CD4-positive, CD25-positive, alpha-beta regulatory T cell (primary cell): ENCODE measurements around the gene KLF13. TPM values are rescaled to one million over a fixed set of nuclear protein-coding genes. Genes with fewer than 3 reads are reported as not detected.

Source experiments
- ATAC-seq, 2 donors: fragments of 150-1000 bp; cut with Tn5 transposase; one replicate each; pipeline ENCODE4 v1.10.0; 2021; ENCODE audit warnings: low read depth in 2 of 2, moderate number of reproducible peaks in 2 of 2, moderate library complexity in 1 of 2
- DNase-seq, 3 donors: peaks; one replicate each; pipeline versions ENCODE4 v3.0.0 to v3.0.0-alpha.2; 2012 to 2022; ENCODE audit warnings: mixed read lengths in 1 of 3
- H3K27ac ChIP-seq: one replicate; pipeline ENCODE4 v1.7.0; 2013; ENCODE audit warnings: mild to moderate bottlenecking, low read length; ENCODE audit not compliant: insufficient read depth, poor library complexity, severe bottlenecking
- H3K27me3 ChIP-seq: one replicate; pipeline ENCODE4 v1.7.0; 2013; ENCODE audit warnings: low read length; ENCODE audit not compliant: control insufficient read depth, insufficient read depth
- H3K36me3 ChIP-seq: one replicate; pipeline ENCODE4 v1.7.0; 2013; ENCODE audit warnings: mild to moderate bottlenecking, low read length, moderate library complexity; ENCODE audit not compliant: control insufficient read depth, insufficient read depth
- H3K4me1 ChIP-seq: 2 replicates; pipeline ENCODE4 v1.7.0; 2013; ENCODE audit warnings: mild to moderate bottlenecking, low read length; ENCODE audit not compliant: insufficient read depth, control insufficient read depth, poor library complexity, severe bottlenecking
- H3K4me3 ChIP-seq: one replicate; pipeline ENCODE4 v1.7.0; 2013; ENCODE audit warnings: low read depth, mild to moderate bottlenecking, low read length, moderate library complexity
- H3K9me3 ChIP-seq, 2 experiments: 1 replicate in 1 of 2; 2 replicates in 1 of 2; pipeline ENCODE4 v1.7.0; 2013; ENCODE audit warnings: low read length in 2 of 2, mild to moderate bottlenecking in 1 of 2, moderate library complexity in 1 of 2; ENCODE audit not compliant: control insufficient read depth in 2 of 2
- H3K27ac Mint-ChIP-seq, 3 donors: one replicate each; pipeline ENCODE4 v1.8.0; 2020 to 2022; ENCODE audit warnings: mild to moderate bottlenecking in 3 of 3, mixed read lengths in 3 of 3, moderate library complexity in 2 of 3
- H3K27me3 Mint-ChIP-seq: one replicate; pipeline ENCODE4 v1.8.0; 2022; ENCODE audit warnings: mild to moderate bottlenecking, mixed read lengths
- H3K36me3 Mint-ChIP-seq: one replicate; pipeline ENCODE4 v1.8.0; 2020; ENCODE audit warnings: mixed read lengths
- H3K4me1 Mint-ChIP-seq, 4 donors: one replicate each; pipeline ENCODE4 v1.8.0; 2020 to 2022; ENCODE audit warnings: mixed read lengths in 4 of 4, mild to moderate bottlenecking in 1 of 4
- H3K4me3 Mint-ChIP-seq, 4 donors: one replicate each; pipeline ENCODE4 v1.8.0; 2020 to 2022; ENCODE audit warnings: mild to moderate bottlenecking in 4 of 4, mixed read lengths in 4 of 4, moderate library complexity in 3 of 4
- H3K9me3 Mint-ChIP-seq, 7 donors: one replicate each; pipeline ENCODE4 v1.8.0; 2020 to 2022; ENCODE audit warnings: mixed read lengths in 7 of 7, mild to moderate bottlenecking in 3 of 7, moderate library complexity in 2 of 7
- polyA plus RNA-seq, 4 donors: library from polyadenylated mRNA; unstranded; fragments of 300-500 nt; fragmentation: Illumina TruSeq; gene quantifications; one replicate each; pipeline ENCODE4 v1.2.3, GENCODE V29; 2021
- total RNA-seq: library from RNA; stranded (reverse); gene quantifications from one replicate; pipeline ENCODE4 v1.2.3, GENCODE V29; 2022

KLF13 gene
- total and polyA plus RNA-seq, 5 donors from 2014 or later, result 36.3 to 227 (median 50.4) TPM

DNA sequence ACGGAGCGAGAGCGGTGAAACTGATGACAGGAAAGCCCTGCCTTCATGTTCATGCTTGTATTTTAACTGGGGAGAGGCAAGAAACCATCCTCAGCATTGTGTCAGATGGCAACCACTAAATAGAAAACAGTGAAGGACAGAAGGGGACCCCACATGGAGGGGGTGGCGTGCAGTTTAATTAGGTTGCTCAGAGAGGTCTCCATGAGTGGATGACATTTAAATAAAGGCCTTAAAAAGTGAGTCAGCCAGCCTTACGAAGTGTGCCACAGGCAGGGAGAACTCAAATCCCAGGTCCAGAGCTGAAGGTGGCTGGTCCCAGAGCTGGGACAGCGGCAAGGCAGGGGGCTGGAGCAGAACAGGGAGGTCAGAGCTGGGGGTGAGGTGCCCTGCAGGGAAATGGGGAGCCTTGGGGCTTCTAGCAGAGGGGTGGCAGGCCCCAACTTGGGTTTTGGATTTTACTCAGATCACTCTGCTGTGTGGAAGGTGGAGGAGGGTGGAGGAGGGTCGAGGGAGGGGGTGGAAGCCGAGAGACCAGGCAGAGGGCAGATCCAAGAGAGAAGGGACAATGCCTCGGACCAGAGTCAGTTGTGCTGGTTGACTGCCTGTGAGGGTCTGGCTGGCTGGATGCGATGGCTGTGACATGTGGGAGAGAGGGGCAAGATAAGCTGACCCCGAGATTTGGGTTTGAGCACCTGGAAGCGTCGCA lies 73.7 kb downstream of the KLF13 start:
- DNase-seq (no peak), ATAC-seq (no peak)
- Mint-ChIP-seq H3K9me3 (peaks cover 0 to 2% (median 0%) of the 10 kb centered on the region in 7 donors), H3K4me3 (no peak overlapping the region), H3K27ac (peak overlapping the region in 1 of 3 donors; percentile 94), H3K36me3 (no peaks in the 10 kb centered on the region), H3K4me1 (peaks cover 0 to 19% (median 1%) of the 10 kb centered on the region in 4 donors), H3K27me3 (peaks cover under 1% of the 10 kb centered on the region)
- Histone ChIP-seq H3K4me3 (no peak overlapping the region), H3K27me3 (no peaks in the 10 kb centered on the region), H3K4me1 (peaks cover 6% of the 10 kb centered on the region), H3K36me3 (no peaks in the 10 kb centered on the region), H3K9me3 (no peaks in the 10 kb centered on the region), H3K27ac (no peak overlapping the region)

- H3K27me3 Mint-ChIP-seq, result peaks cover 9% of the 10 kb centered on the region
- Histone ChIP-seq H3K27me3 (no peaks in the 10 kb centered on the region), H3K9me3 (no peaks in the 10 kb centered on the region), H3K4me1 (peaks cover 6% of the 10 kb centered on the region), H3K4me3 (no peak overlapping the region), H3K27ac (no peak overlapping the region), H3K36me3 (no peaks in the 10 kb centered on the region)
- H3K4me1 Mint-ChIP-seq, result peaks cover 0 to 19% (median 4%) of the 10 kb centered on the region in 4 donors
- no peaks in the 10 kb centered on the region for H3K36me3 Mint-ChIP-seq
- H3K4me3 Mint-ChIP-seq, result no peak overlapping the region
- H3K27ac Mint-ChIP-seq, result peak overlapping the region in 1 of 3 donors; percentile 15
- ATAC-seq (no peak), DNase-seq (no peak)
- H3K9me3 Mint-ChIP-seq, result peaks cover 0 to 3% (median 0%) of the 10 kb centered on the region in 7 donors
These were observed 74.6 kb downstream of the KLF13 start for GRCh38 chr15:31401282-31401681.

- Mint-ChIP-seq H3K4me1 (peaks cover 0 to 19% (median 4%) of the 10 kb centered on the region in 4 donors), H3K27ac (no peak overlapping the region)
These were observed 75.4 kb downstream of the KLF13 start for GRCh38 chr15:31402003-31402402.

GRCh38 chr15:31402511-31403056 lies 75.9 kb downstream of the KLF13 start:
- H3K36me3 ChIP-seq, result no peaks in the 10 kb centered on the region
- no peak overlapping the region for H3K27ac Mint-ChIP-seq
- no peaks in the 10 kb centered on the region for H3K9me3 ChIP-seq
- peaks cover 6% of the 10 kb centered on the region for H3K4me1 ChIP-seq
- H3K9me3 Mint-ChIP-seq, result peaks cover 0 to 7% (median 0%) of the 10 kb centered on the region in 7 donors
- no peak overlapping the region for H3K27ac ChIP-seq
- no peak for ATAC-seq
- no peak for DNase-seq
- no peaks in the 10 kb centered on the region for H3K27me3 ChIP-seq
- H3K36me3 Mint-ChIP-seq, result no peaks in the 10 kb centered on the region
- peaks cover 0 to 19% (median 4%) of the 10 kb centered on the region in 4 donors for H3K4me1 Mint-ChIP-seq
- H3K4me3 ChIP-seq, result no peak overlapping the region
- H3K27me3 Mint-ChIP-seq, result peaks cover 21% of the 10 kb centered on the region
- no peak overlapping the region for H3K4me3 Mint-ChIP-seq

More at GRCh38 chr15:31402003-31402402, 75.4 kb downstream of the KLF13 start:
- H3K4me3 Mint-ChIP-seq, result no peak overlapping the region
- Histone ChIP-seq H3K27ac (no peak overlapping the region), H3K36me3 (no peaks in the 10 kb centered on the region), H3K9me3 (no peaks in the 10 kb centered on the region), H3K27me3 (no peaks in the 10 kb centered on the region), H3K4me3 (no peak overlapping the region), H3K4me1 (peaks cover 6% of the 10 kb centered on the region)
- peaks cover 0 to 6% (median 0%) of the 10 kb centered on the region in 7 donors for H3K9me3 Mint-ChIP-seq
- H3K36me3 Mint-ChIP-seq, result no peaks in the 10 kb centered on the region
- no peak for DNase-seq
- no peak for ATAC-seq
- H3K27me3 Mint-ChIP-seq, result peaks cover 16% of the 10 kb centered on the region

GRCh38 chr15:31403096-31403495 lies 76.5 kb downstream of the KLF13 start:
- no peak overlapping the region for H3K4me3 ChIP-seq
- H3K9me3 ChIP-seq, result peaks cover 0 to 4% of the 10 kb centered on the region in 2 experiments
- H3K27ac Mint-ChIP-seq, result no peak overlapping the region
- H3K4me1 ChIP-seq, result peaks cover 4% of the 10 kb centered on the region
- H3K27me3 Mint-ChIP-seq, result peaks cover 24% of the 10 kb centered on the region
- H3K4me3 Mint-ChIP-seq, result no peak overlapping the region
- peaks cover 1% of the 10 kb centered on the region for H3K27me3 ChIP-seq
- no peaks in the 10 kb centered on the region for H3K36me3 Mint-ChIP-seq
- no peak for DNase-seq
- no peak for ATAC-seq
- H3K36me3 ChIP-seq, result no peaks in the 10 kb centered on the region
- peaks cover 0 to 16% (median 3%) of the 10 kb centered on the region in 4 donors for H3K4me1 Mint-ChIP-seq
- no peak overlapping the region for H3K27ac ChIP-seq
- H3K9me3 Mint-ChIP-seq, result peaks cover 0 to 7% (median 0%) of the 10 kb centered on the region in 7 donors

DNA sequence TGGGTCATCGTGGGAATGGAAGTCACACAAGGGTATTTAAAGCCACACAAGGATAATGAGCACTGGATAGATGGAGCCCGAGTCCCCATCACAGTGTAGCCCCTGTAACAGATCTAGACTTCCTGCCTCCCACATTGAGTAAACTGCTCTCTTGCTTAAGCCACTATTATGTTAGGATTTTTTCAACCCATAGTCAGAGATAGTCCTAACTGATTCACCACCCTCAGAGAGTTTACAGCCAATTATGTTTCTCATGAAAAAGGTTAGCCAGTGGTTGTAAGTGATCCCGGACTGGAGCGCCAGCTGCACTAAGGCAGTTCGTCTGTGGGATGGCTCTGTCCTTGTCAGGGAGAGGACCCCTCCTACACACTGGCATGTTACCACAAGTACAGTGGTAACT lies 77.0 kb downstream of the KLF13 start:
- Mint-ChIP-seq H3K4me3 (no peak overlapping the region), H3K9me3 (peaks cover 1 to 8% (median 3%) of the 10 kb centered on the region in 7 donors), H3K4me1 (peaks cover 0 to 12% (median 4%) of the 10 kb centered on the region in 4 donors), H3K36me3 (no peaks in the 10 kb centered on the region), H3K27me3 (peaks cover 28% of the 10 kb centered on the region), H3K27ac (no peak overlapping the region)
- H3K4me1 ChIP-seq, result no peaks in the 10 kb centered on the region
- no peak overlapping the region for H3K27ac ChIP-seq
- H3K36me3 ChIP-seq, result no peaks in the 10 kb centered on the region
- DNase-seq (no peak), ATAC-seq (no peak)
- no peak overlapping the region for H3K4me3 ChIP-seq
- H3K27me3 ChIP-seq, result peaks cover 5% of the 10 kb centered on the region
- peaks cover 5 to 9% of the 10 kb centered on the region in 2 experiments for H3K9me3 ChIP-seq

- Histone ChIP-seq H3K9me3 (peaks cover 12 to 14% of the 10 kb centered on the region in 2 experiments), H3K4me3 (no peak overlapping the region), H3K36me3 (no peaks in the 10 kb centered on the region), H3K27ac (no peak overlapping the region), H3K27me3 (peaks cover 5% of the 10 kb centered on the region), H3K4me1 (no peaks in the 10 kb centered on the region)
- Mint-ChIP-seq H3K9me3 (peaks cover 1 to 11% (median 7%) of the 10 kb centered on the region in 7 donors), H3K27ac (peak overlapping the region in 1 of 3 donors; percentile 20), H3K4me3 (peak overlapping the region in 1 of 4 donors; percentile 65), H3K36me3 (no peaks in the 10 kb centered on the region), H3K4me1 (peaks cover 0 to 5% (median 4%) of the 10 kb centered on the region in 4 donors), H3K27me3 (peaks cover 35% of the 10 kb centered on the region)
- ATAC-seq (no peak), DNase-seq (no peak)
These were observed 77.7 kb downstream of the KLF13 start for GRCh38 chr15:31404345-31404744.
